Activated T-cell treated with anti-CD3 and anti-CD28 coated beads, Interleukin-2, amount 50 U/mL, for 72 hours (primary cell): ENCODE data around the gene CD38. TPM values are rescaled to one million over a fixed set of nuclear protein-coding genes. Genes with fewer than 3 reads are reported as not detected.
"Not testable (repeated sequence)": the region's sequence is repeated elsewhere in the genome, so short reads cannot be mapped to it uniquely, and the experiment has no call there.

Experiments
- ATAC-seq, 2 donors: fragments of 150-1000 bp; cut with Tn5 transposase; replicated peaks in 1 of 2; 2 replicates each; pipeline ENCODE4 v1.10.0; 2021; ENCODE audit warnings: moderate library complexity in 2 of 2, mild to moderate bottlenecking in 1 of 2
- DNase-seq, 2 donors: peaks; one replicate each; pipeline ENCODE4 v3.0.0; 2021 to 2022; ENCODE audit warnings: mixed read lengths in 1 of 2
- H3K27ac Mint-ChIP-seq: one replicate; pipeline ENCODE4 v1.8.0; 2022; ENCODE audit warnings: mild to moderate bottlenecking, moderate library complexity, mixed read lengths
- H3K27me3 Mint-ChIP-seq: one replicate; pipeline ENCODE4 v1.8.0; 2022; ENCODE audit warnings: low read depth, mixed read lengths
- H3K36me3 Mint-ChIP-seq, 2 donors: one replicate each; pipeline ENCODE4 v1.8.0; 2022; ENCODE audit warnings: mixed read lengths in 2 of 2, mild to moderate bottlenecking in 1 of 2; ENCODE audit not compliant: insufficient read depth in 2 of 2
- H3K4me1 Mint-ChIP-seq: one replicate; pipeline ENCODE4 v1.8.0; 2022; ENCODE audit warnings: low read depth, mixed read lengths
- H3K4me3 Mint-ChIP-seq, 2 donors: one replicate each; pipeline ENCODE4 v1.8.0; 2022; ENCODE audit warnings: mild to moderate bottlenecking in 2 of 2, mixed read lengths in 2 of 2, moderate library complexity in 2 of 2
- H3K9me3 Mint-ChIP-seq, 2 donors: one replicate each; pipeline ENCODE4 v1.8.0; 2022; ENCODE audit warnings: mixed read lengths in 2 of 2
- total RNA-seq, 2 donors: library from RNA; stranded (reverse); gene quantifications; one replicate each; pipeline ENCODE4 v1.2.3, GENCODE V29; 2022

The CD38 gene
- total RNA-seq, 2 donors from 2014 or later, result 60.2 to 62.9 TPM

GRCh38 chr4:15749001-15749400, 29.1 kb upstream of the CD38 start:
- peaks cover 10 to 16% of the 10 kb centered on the region in 2 donors for H3K36me3 Mint-ChIP-seq
- H3K4me1 Mint-ChIP-seq, result peaks cover 22% of the 10 kb centered on the region
- no peaks in the 10 kb centered on the region for H3K27me3 Mint-ChIP-seq
- DNase-seq, result no peak
- no peak for ATAC-seq
- H3K27ac Mint-ChIP-seq, result no peak overlapping the region
- H3K9me3 Mint-ChIP-seq, result peaks cover 12 to 14% of the 10 kb centered on the region in 2 donors
- H3K4me3 Mint-ChIP-seq, result no peak overlapping the region

- no peak for DNase-seq
- H3K9me3 Mint-ChIP-seq, result peaks cover 7 to 8% of the 10 kb centered on the region in 2 donors
- H3K27ac Mint-ChIP-seq, result no peak overlapping the region
- peaks cover 4 to 9% of the 10 kb centered on the region in 2 donors for H3K36me3 Mint-ChIP-seq
- ATAC-seq, result no peak
- peaks cover 39% of the 10 kb centered on the region for H3K4me1 Mint-ChIP-seq
- no peak overlapping the region for H3K4me3 Mint-ChIP-seq
- no peaks in the 10 kb centered on the region for H3K27me3 Mint-ChIP-seq
Measured at GRCh38 chr4:15751153-15751552, 27.0 kb upstream of the CD38 start.

- no peaks in the 10 kb centered on the region for H3K27me3 Mint-ChIP-seq
- peaks cover 2 to 5% of the 10 kb centered on the region in 2 donors for H3K9me3 Mint-ChIP-seq
- no peak overlapping the region for H3K4me3 Mint-ChIP-seq
- H3K27ac Mint-ChIP-seq, result no peak overlapping the region
- ATAC-seq, result no peak
- H3K4me1 Mint-ChIP-seq, result peaks cover 42% of the 10 kb centered on the region
- no peak for DNase-seq
- peaks cover 0 to 3% of the 10 kb centered on the region in 2 donors for H3K36me3 Mint-ChIP-seq
Measured at GRCh38 chr4:15753081-15753480, 25.0 kb upstream of the CD38 start.

GRCh38 chr4:15753786-15754185, 24.3 kb upstream of the CD38 start:
- peak overlapping the region in 1 of 2 donors; percentile 64 for H3K4me3 Mint-ChIP-seq

GRCh38 chr4:15754323-15754722, 23.8 kb upstream of the CD38 start:
- Mint-ChIP-seq H3K4me3 (peak overlapping the region; percentile 64 to 77), H3K27ac (peak overlapping the region; percentile 98), H3K36me3 (peaks cover 0 to 3% of the 10 kb centered on the region in 2 donors), H3K4me1 (peaks cover 42% of the 10 kb centered on the region), H3K9me3 (peaks cover 2 to 5% of the 10 kb centered on the region in 2 donors), H3K27me3 (peaks cover under 1% of the 10 kb centered on the region)
- peak; percentile 24 to 38 for ATAC-seq
- peak; percentile 57 to 58 for DNase-seq

More at GRCh38 chr4:15753786-15754185, 24.3 kb upstream of the CD38 start:
- Mint-ChIP-seq H3K4me1 (peaks cover 42% of the 10 kb centered on the region), H3K36me3 (peaks cover 0 to 3% of the 10 kb centered on the region in 2 donors), H3K27ac (no peak overlapping the region), H3K9me3 (peaks cover 2 to 5% of the 10 kb centered on the region in 2 donors), H3K27me3 (no peaks in the 10 kb centered on the region)
- ATAC-seq (no peak), DNase-seq (no peak)

- ATAC-seq, result peak; percentile 56 to 57
- Mint-ChIP-seq H3K36me3 (peaks cover 1 to 3% of the 10 kb centered on the region in 2 donors), H3K27ac (peak overlapping the region; percentile 98), H3K4me1 (peaks cover 42% of the 10 kb centered on the region), H3K9me3 (peaks cover 2 to 5% of the 10 kb centered on the region in 2 donors), H3K4me3 (peak overlapping the region; percentile 77 to 97), H3K27me3 (peaks cover 5% of the 10 kb centered on the region)
- peak; percentile 57 to 74 for DNase-seq
Measured at GRCh38 chr4:15755321-15756155, 22.6 kb upstream of the CD38 start.

GRCh38 chr4:15756361-15756861, 21.7 kb upstream of the CD38 start:
- Mint-ChIP-seq H3K27ac (peak overlapping the region; percentile 98), H3K27me3 (peaks cover 5% of the 10 kb centered on the region), H3K36me3 (peaks cover 0 to 1% of the 10 kb centered on the region in 2 donors), H3K4me3 (peak overlapping the region; percentile 77 to 97), H3K9me3 (no peaks in the 10 kb centered on the region), H3K4me1 (peaks cover 42% of the 10 kb centered on the region)
- peak; percentile 87 for ATAC-seq
- peak; percentile 81 to 86 for DNase-seq

- Mint-ChIP-seq H3K9me3 (no peaks in the 10 kb centered on the region), H3K27me3 (peaks cover 5% of the 10 kb centered on the region), H3K27ac (peak overlapping the region; percentile 98), H3K36me3 (peaks cover 0 to 1% of the 10 kb centered on the region in 2 donors), H3K4me3 (peak overlapping the region; percentile 77 to 97), H3K4me1 (peaks cover 42% of the 10 kb centered on the region)
- no peak for ATAC-seq
- DNase-seq, result no peak
Measured at GRCh38 chr4:15757054-15757453, 21.1 kb upstream of the CD38 start.

GRCh38 chr4:15758294-15758693, 19.8 kb upstream of the CD38 start:
- ATAC-seq (no peak), DNase-seq (no peak)
- H3K4me1 Mint-ChIP-seq, result peaks cover 41% of the 10 kb centered on the region
- peaks cover 5% of the 10 kb centered on the region for H3K27me3 Mint-ChIP-seq
- H3K36me3 Mint-ChIP-seq, result peaks cover 0 to 1% of the 10 kb centered on the region in 2 donors
- H3K9me3 Mint-ChIP-seq, result no peaks in the 10 kb centered on the region
- H3K27ac Mint-ChIP-seq, result no peak overlapping the region
- no peak overlapping the region for H3K4me3 Mint-ChIP-seq

- Mint-ChIP-seq H3K27ac (peak overlapping the region; percentile 79), H3K4me1 (peaks cover 26% of the 10 kb centered on the region), H3K36me3 (peaks cover 5 to 11% of the 10 kb centered on the region in 2 donors)
- not testable (repeated sequence) for H3K9me3 Mint-ChIP-seq, DNase-seq, H3K4me3 Mint-ChIP-seq, H3K27me3 Mint-ChIP-seq, ATAC-seq
Measured at GRCh38 chr4:15762460-15762859, 15.7 kb upstream of the CD38 start.

GRCh38 chr4:15765391-15765790, 12.7 kb upstream of the CD38 start:
- Mint-ChIP-seq H3K9me3 (peaks cover 4 to 9% of the 10 kb centered on the region in 2 donors), H3K4me1 (peaks cover 44% of the 10 kb centered on the region), H3K36me3 (peaks cover 5 to 10% of the 10 kb centered on the region in 2 donors), H3K27ac (no peak overlapping the region), H3K27me3 (no peaks in the 10 kb centered on the region), H3K4me3 (no peak overlapping the region)
- DNase-seq, result no peak
- no peak for ATAC-seq

GRCh38 chr4:15765910-15766697, 12.0 kb upstream of the CD38 start:
- Mint-ChIP-seq H3K27me3 (no peaks in the 10 kb centered on the region), H3K36me3 (peaks cover 5 to 10% of the 10 kb centered on the region in 2 donors), H3K4me1 (peaks cover 51% of the 10 kb centered on the region), H3K9me3 (peaks cover 4 to 9% of the 10 kb centered on the region in 2 donors), H3K4me3 (peak overlapping the region; percentile 55 to 69), H3K27ac (peak overlapping the region; percentile 79)
- ATAC-seq, result peak; percentile 86 to 88
- peak; percentile 39 to 57 for DNase-seq

GRCh38 chr4:15766821-15767220, 11.3 kb upstream of the CD38 start:
- H3K9me3 Mint-ChIP-seq, result peaks cover 4 to 9% of the 10 kb centered on the region in 2 donors

More at GRCh38 chr4:15766821-15767220, 11.3 kb upstream of the CD38 start:
- ATAC-seq, result no peak
- Mint-ChIP-seq H3K36me3 (peaks cover 5 to 10% of the 10 kb centered on the region in 2 donors), H3K4me1 (peaks cover 58% of the 10 kb centered on the region), H3K4me3 (peak overlapping the region; percentile 55 to 69), H3K27me3 (no peaks in the 10 kb centered on the region), H3K27ac (peak overlapping the region; percentile 79)
- DNase-seq, result no peak
